Activated naive CD8-positive, alpha-beta T cell treated with anti-CD3 and anti-CD28 coated beads for 36 hours (primary cell): ENCODE results near the gene UBE2E2. TPM values are rescaled to one million over a fixed set of nuclear protein-coding genes. Genes with fewer than 3 reads are reported as not detected.

Source experiments
- DNase-seq: peaks from one replicate; pipeline ENCODE4 v3.0.0; 2021
- H3K27ac Mint-ChIP-seq: one replicate; pipeline ENCODE4 v1.8.0; 2022; ENCODE audit warnings: mild to moderate bottlenecking, moderate library complexity, mixed read lengths
- H3K27me3 Mint-ChIP-seq: one replicate; pipeline ENCODE4 v1.8.0; 2022; ENCODE audit warnings: mild to moderate bottlenecking, mixed read lengths
- H3K36me3 Mint-ChIP-seq: one replicate; pipeline ENCODE4 v1.8.0; 2021; ENCODE audit warnings: mild to moderate bottlenecking, mixed read lengths
- H3K4me1 Mint-ChIP-seq: one replicate; pipeline ENCODE4 v1.8.0; 2021; ENCODE audit warnings: mixed read lengths
- H3K4me3 Mint-ChIP-seq: one replicate; pipeline ENCODE4 v1.8.0; 2022; ENCODE audit warnings: mild to moderate bottlenecking, moderate library complexity, mixed read lengths
- H3K9me3 Mint-ChIP-seq: one replicate; pipeline ENCODE4 v1.8.0; 2022; ENCODE audit warnings: mixed read lengths
- total RNA-seq, 2 experiments: library from RNA; stranded (reverse); gene quantifications; one replicate each; pipeline ENCODE4 v1.2.3, GENCODE V29; 2021

Gene UBE2E2
- total RNA-seq, 2 experiments from 2014 or later, result 13.2 to 18.1 TPM

GRCh38 chr3:23242106-23242505 lies 39.0 kb downstream of the UBE2E2 start:
- Mint-ChIP-seq H3K27me3 (no peaks in the 10 kb centered on the region), H3K36me3 (no peaks in the 10 kb centered on the region), H3K4me3 (no peak overlapping the region), H3K9me3 (no peaks in the 10 kb centered on the region), H3K27ac (no peak overlapping the region), H3K4me1 (peaks cover 23% of the 10 kb centered on the region)
- DNase-seq, result no peak

GRCh38 chr3:23244324-23245041 lies 41.4 kb downstream of the UBE2E2 start:
- H3K36me3 Mint-ChIP-seq, result peaks cover 6% of the 10 kb centered on the region
- H3K4me3 Mint-ChIP-seq, result no peak overlapping the region
- DNase-seq, result no peak
- no peaks in the 10 kb centered on the region for H3K9me3 Mint-ChIP-seq
- no peak overlapping the region for H3K27ac Mint-ChIP-seq
- H3K27me3 Mint-ChIP-seq, result no peaks in the 10 kb centered on the region
- H3K4me1 Mint-ChIP-seq, result peaks cover 23% of the 10 kb centered on the region

GRCh38 chr3:23246651-23247050 lies 43.5 kb downstream of the UBE2E2 start:
- Mint-ChIP-seq H3K9me3 (no peaks in the 10 kb centered on the region), H3K36me3 (peaks cover 9% of the 10 kb centered on the region), H3K4me1 (peaks cover 32% of the 10 kb centered on the region), H3K27me3 (no peaks in the 10 kb centered on the region), H3K4me3 (no peak overlapping the region), H3K27ac (no peak overlapping the region)
- DNase-seq, result no peak

DNA sequence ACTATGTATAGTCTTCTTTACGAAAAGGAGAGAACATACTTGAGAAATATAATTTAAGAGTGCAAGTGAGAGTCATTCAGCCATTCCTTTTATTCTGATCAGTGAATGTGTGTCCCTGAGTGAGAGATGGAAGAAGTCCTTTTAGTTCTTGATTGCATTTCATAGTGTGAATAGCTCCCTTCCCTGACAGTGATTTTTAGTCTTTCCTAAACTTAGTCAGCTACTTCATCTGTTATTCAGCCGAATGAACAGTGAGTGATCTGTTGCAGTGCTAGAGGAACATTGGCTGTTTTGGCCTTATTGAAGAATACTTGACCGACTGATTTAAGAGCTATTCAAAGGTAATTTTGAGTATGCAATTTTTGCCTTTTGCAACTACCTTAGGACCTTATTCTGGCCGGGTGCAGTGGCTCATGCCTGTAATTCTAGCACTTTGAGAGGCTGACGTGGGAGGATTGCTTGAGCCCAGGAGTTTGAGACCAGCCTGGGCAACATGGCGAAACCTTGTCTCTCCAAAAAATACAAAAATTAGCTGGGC lies 45.5 kb downstream of the UBE2E2 start:
- Mint-ChIP-seq H3K36me3 (peaks cover 9% of the 10 kb centered on the region), H3K4me3 (no peak overlapping the region), H3K27me3 (no peaks in the 10 kb centered on the region), H3K27ac (no peak overlapping the region), H3K9me3 (no peaks in the 10 kb centered on the region), H3K4me1 (peaks cover 27% of the 10 kb centered on the region)
- DNase-seq, result no peak

GRCh38 chr3:23249961-23250360 lies 46.8 kb downstream of the UBE2E2 start:
- Mint-ChIP-seq H3K27me3 (no peaks in the 10 kb centered on the region), H3K27ac (no peak overlapping the region), H3K4me1 (peaks cover 30% of the 10 kb centered on the region), H3K4me3 (no peak overlapping the region), H3K9me3 (no peaks in the 10 kb centered on the region), H3K36me3 (peaks cover 9% of the 10 kb centered on the region)
- no peak for DNase-seq

DNA sequence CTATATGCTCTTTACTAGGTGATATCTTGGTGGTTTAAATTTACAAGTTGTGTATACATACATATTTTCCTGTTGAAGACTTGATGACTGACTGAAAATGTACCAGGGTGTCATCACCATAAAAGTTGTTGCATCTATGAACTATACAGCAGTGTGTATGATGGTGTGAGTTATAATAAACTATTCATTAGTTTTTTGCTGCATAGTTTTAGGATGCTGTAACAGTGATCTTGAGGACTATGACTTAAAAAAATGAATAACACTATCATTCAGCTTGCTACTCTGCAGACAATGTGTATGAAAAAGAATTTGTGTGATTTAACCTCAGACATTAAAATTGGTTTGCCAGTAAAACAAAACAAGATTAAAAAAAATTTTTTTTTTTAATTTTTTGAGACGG lies 49.0 kb downstream of the UBE2E2 start:
- Mint-ChIP-seq H3K4me1 (peaks cover 33% of the 10 kb centered on the region), H3K27me3 (no peaks in the 10 kb centered on the region), H3K4me3 (no peak overlapping the region), H3K36me3 (peaks cover 9% of the 10 kb centered on the region), H3K9me3 (no peaks in the 10 kb centered on the region), H3K27ac (no peak overlapping the region)
- DNase-seq, result no peak

GRCh38 chr3:23253214-23253613 lies 50.1 kb downstream of the UBE2E2 start:
- Mint-ChIP-seq H3K27me3 (no peaks in the 10 kb centered on the region), H3K27ac (no peak overlapping the region), H3K4me1 (peaks cover 34% of the 10 kb centered on the region), H3K4me3 (no peak overlapping the region), H3K9me3 (peaks cover 4% of the 10 kb centered on the region), H3K36me3 (peaks cover 14% of the 10 kb centered on the region)
- DNase-seq, result no peak

DNA sequence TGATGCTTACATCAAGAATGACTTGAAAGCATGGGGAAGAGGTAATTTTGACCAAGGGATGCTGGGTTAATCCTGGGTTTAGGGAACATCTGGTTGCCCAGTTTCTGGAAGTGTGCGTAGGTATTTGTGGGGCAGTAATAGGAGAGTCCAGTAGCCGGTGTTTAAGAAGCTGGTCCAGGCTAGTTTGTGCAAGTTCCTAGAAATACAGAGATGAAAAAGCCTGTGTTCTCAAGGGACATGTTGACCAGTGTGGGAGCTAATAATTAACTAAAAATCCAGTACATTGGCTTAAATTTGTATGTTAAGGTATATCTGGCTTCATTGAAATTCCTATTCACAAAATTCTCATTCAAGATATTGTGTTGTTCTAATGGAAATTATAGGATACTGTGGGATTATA lies 51.2 kb downstream of the UBE2E2 start:
- no peak for DNase-seq
- H3K27me3 Mint-ChIP-seq, result no peaks in the 10 kb centered on the region
- H3K4me1 Mint-ChIP-seq, result peaks cover 30% of the 10 kb centered on the region
- H3K36me3 Mint-ChIP-seq, result peaks cover 8% of the 10 kb centered on the region
- H3K9me3 Mint-ChIP-seq, result peaks cover 4% of the 10 kb centered on the region
- no peak overlapping the region for H3K4me3 Mint-ChIP-seq
- H3K27ac Mint-ChIP-seq, result no peak overlapping the region

- H3K4me1 Mint-ChIP-seq, result peaks cover 28% of the 10 kb centered on the region
- peaks cover 4% of the 10 kb centered on the region for H3K9me3 Mint-ChIP-seq
- H3K27ac Mint-ChIP-seq, result no peak overlapping the region
- no peak overlapping the region for H3K4me3 Mint-ChIP-seq
- peaks cover 7% of the 10 kb centered on the region for H3K36me3 Mint-ChIP-seq
- no peaks in the 10 kb centered on the region for H3K27me3 Mint-ChIP-seq
- DNase-seq, result no peak
These were observed 51.7 kb downstream of the UBE2E2 start for GRCh38 chr3:23254835-23255234.

GRCh38 chr3:23256741-23257435 lies 53.8 kb downstream of the UBE2E2 start:
- H3K27me3 Mint-ChIP-seq, result no peaks in the 10 kb centered on the region
- H3K9me3 Mint-ChIP-seq, result peaks cover 7% of the 10 kb centered on the region
- no peak overlapping the region for H3K27ac Mint-ChIP-seq
- no peak for DNase-seq
- H3K36me3 Mint-ChIP-seq, result peaks cover 12% of the 10 kb centered on the region
- H3K4me1 Mint-ChIP-seq, result peaks cover 13% of the 10 kb centered on the region
- H3K4me3 Mint-ChIP-seq, result no peak overlapping the region

DNA sequence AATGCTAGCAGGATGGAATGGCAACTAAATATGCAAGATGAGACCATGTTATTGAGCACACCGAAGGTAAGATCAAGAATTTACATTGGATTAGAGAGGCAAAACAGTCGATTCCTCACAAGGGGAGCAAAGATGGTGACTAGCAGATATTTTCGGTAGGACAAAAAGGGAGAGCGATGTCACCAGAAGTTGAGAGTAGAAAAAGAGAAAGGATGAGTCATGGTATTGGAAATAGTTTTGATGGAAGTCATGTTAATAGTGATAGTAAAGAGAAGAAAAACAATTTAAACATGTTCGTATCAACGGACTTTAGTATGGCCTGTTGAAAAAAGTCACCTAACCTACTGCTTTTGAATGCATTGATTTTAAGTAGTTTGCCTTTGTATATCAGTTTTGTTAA lies 55.0 kb downstream of the UBE2E2 start:
- no peak overlapping the region for H3K27ac Mint-ChIP-seq
- no peak overlapping the region for H3K4me3 Mint-ChIP-seq
- H3K4me1 Mint-ChIP-seq, result peaks cover 11% of the 10 kb centered on the region
- H3K27me3 Mint-ChIP-seq, result no peaks in the 10 kb centered on the region
- peaks cover 12% of the 10 kb centered on the region for H3K36me3 Mint-ChIP-seq
- peaks cover 7% of the 10 kb centered on the region for H3K9me3 Mint-ChIP-seq
- no peak for DNase-seq

DNA sequence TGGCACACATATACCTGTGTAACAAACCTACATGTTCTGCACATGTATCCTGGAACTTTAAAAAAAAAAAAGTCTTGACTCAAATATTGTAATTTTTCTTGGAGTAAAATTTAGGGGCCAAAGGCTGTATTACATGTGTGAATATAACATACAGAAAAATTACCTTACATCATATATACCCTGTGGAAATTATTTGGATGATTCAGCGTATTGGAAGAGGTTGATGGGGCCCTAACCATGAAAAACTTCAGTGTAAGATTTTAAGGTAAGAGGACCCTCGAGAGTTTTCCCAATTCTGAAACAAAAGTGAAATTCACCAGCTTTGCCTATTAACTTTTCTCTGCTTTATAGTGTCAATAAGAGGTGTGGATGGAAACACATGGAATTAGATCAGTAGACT lies 56.4 kb downstream of the UBE2E2 start:
- peaks cover 13% of the 10 kb centered on the region for H3K36me3 Mint-ChIP-seq
- no peaks in the 10 kb centered on the region for H3K27me3 Mint-ChIP-seq
- peaks cover 7% of the 10 kb centered on the region for H3K9me3 Mint-ChIP-seq
- peaks cover 5% of the 10 kb centered on the region for H3K4me1 Mint-ChIP-seq
- H3K27ac Mint-ChIP-seq, result no peak overlapping the region
- DNase-seq, result no peak
- H3K4me3 Mint-ChIP-seq, result no peak overlapping the region

GRCh38 chr3:23262766-23263165 lies 59.6 kb downstream of the UBE2E2 start:
- Mint-ChIP-seq H3K9me3 (peaks cover 13% of the 10 kb centered on the region), H3K36me3 (peaks cover 25% of the 10 kb centered on the region), H3K27me3 (no peaks in the 10 kb centered on the region), H3K27ac (no peak overlapping the region), H3K4me1 (no peaks in the 10 kb centered on the region), H3K4me3 (no peak overlapping the region)
- DNase-seq, result no peak

- DNase-seq, result no peak
- no peaks in the 10 kb centered on the region for H3K27me3 Mint-ChIP-seq
- no peak overlapping the region for H3K4me3 Mint-ChIP-seq
- peaks cover 20% of the 10 kb centered on the region for H3K36me3 Mint-ChIP-seq
- peaks cover 9% of the 10 kb centered on the region for H3K9me3 Mint-ChIP-seq
- no peaks in the 10 kb centered on the region for H3K4me1 Mint-ChIP-seq
- H3K27ac Mint-ChIP-seq, result no peak overlapping the region
These were observed 60.7 kb downstream of the UBE2E2 start for GRCh38 chr3:23263796-23264195.

DNA sequence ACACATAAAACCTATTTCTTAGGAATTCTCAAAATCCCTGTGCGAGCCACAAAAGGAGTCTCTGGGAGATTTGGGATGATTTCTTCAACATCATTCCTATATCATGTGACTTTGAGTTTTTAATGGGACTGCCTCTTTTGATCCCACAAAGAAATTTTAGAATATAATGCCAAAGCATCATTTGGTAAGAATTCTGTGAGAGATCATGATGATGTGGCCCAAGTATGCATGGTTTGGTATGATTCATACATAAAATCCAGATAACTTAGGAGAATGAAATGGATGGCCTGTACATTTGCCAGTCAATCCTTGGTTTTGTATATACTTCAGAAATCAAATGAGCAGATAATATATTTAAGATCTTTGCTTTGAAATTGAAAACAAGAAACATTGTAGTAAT lies 61.3 kb downstream of the UBE2E2 start:
- DNase-seq, result no peak
- Mint-ChIP-seq H3K4me3 (no peak overlapping the region), H3K27ac (no peak overlapping the region), H3K9me3 (peaks cover 10% of the 10 kb centered on the region), H3K36me3 (peaks cover 20% of the 10 kb centered on the region), H3K27me3 (no peaks in the 10 kb centered on the region), H3K4me1 (peaks cover 2% of the 10 kb centered on the region)

DNA sequence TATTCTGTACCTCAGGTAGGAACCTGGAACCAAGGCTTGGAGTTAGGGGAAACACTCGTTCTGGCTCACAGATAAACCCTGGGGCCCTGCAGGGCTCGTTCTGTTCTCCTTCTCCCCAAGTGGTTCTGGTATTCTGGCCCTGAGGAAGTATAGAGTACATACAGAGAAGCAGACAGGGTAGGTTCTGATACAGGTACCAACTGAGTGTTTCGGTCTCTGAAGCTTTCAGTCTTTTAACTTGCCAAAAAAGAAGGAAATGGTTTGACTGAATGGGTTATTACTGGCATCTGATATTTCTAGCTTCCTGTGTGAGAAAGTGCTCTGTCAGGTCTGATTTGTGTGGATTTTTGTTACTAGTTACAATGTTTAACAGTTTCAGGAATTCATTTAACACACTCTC lies 67.3 kb downstream of the UBE2E2 start:
- no peak for DNase-seq
- H3K4me3 Mint-ChIP-seq, result no peak overlapping the region
- peaks cover 11% of the 10 kb centered on the region for H3K9me3 Mint-ChIP-seq
- H3K27me3 Mint-ChIP-seq, result no peaks in the 10 kb centered on the region
- H3K4me1 Mint-ChIP-seq, result peaks cover 20% of the 10 kb centered on the region
- H3K36me3 Mint-ChIP-seq, result peaks cover 22% of the 10 kb centered on the region
- H3K27ac Mint-ChIP-seq, result no peak overlapping the region
